BLaER1 treated with 17β-estradiol and CSF1 and Interleukin-3, amounts not matched to agents 10 nM and 100 nM (cell line): Measurements from ENCODE around the gene WNK4.

Source experiments
- H3K27ac ChIP-seq, 11 experiments: shearing (Covaris generic); formaldehyde crosslinking; 2 replicates each; pipeline ENCODE4 v1.8.1; 2022
- H3K27me3 ChIP-seq, 11 experiments: shearing (Covaris generic); formaldehyde crosslinking; 2 replicates each; pipeline ENCODE4 v1.8.1; 2022
- H3K36me3 ChIP-seq, 11 experiments: shearing (Covaris generic); formaldehyde crosslinking; 2 replicates each; pipeline ENCODE4 v1.8.1; 2022
- H3K4me1 ChIP-seq, 10 experiments: shearing (Covaris generic); formaldehyde crosslinking; 2 replicates each; pipeline ENCODE4 v1.8.1; 2022
- H3K4me2 ChIP-seq, 11 experiments: shearing (Covaris generic); formaldehyde crosslinking; 2 replicates each; pipeline ENCODE4 v1.8.1; 2022
- H3K4me3 ChIP-seq, 10 experiments: shearing (Covaris generic); formaldehyde crosslinking; 2 replicates each; pipeline ENCODE4 v1.8.1; 2022
- H3K9ac ChIP-seq, 11 experiments: shearing (Covaris generic); formaldehyde crosslinking; 2 replicates each; pipeline ENCODE4 v1.8.1; 2022
- H3K9me3 ChIP-seq, 11 experiments: shearing (Covaris generic); formaldehyde crosslinking; replicated peaks in 1 of 11; 2 replicates each; pipeline ENCODE4 v1.8.1; 2022
- H4K20me1 ChIP-seq, 11 experiments: shearing (Covaris generic); formaldehyde crosslinking; 2 replicates each; pipeline ENCODE4 v1.8.1; 2022
- Cebpa-rat ChIP-seq, 11 experiments: shearing (Covaris generic); IDR thresholded peaks; 2 replicates each; pipeline ENCODE4 v1.8.1; 2022

WNK4 gene

DNA sequence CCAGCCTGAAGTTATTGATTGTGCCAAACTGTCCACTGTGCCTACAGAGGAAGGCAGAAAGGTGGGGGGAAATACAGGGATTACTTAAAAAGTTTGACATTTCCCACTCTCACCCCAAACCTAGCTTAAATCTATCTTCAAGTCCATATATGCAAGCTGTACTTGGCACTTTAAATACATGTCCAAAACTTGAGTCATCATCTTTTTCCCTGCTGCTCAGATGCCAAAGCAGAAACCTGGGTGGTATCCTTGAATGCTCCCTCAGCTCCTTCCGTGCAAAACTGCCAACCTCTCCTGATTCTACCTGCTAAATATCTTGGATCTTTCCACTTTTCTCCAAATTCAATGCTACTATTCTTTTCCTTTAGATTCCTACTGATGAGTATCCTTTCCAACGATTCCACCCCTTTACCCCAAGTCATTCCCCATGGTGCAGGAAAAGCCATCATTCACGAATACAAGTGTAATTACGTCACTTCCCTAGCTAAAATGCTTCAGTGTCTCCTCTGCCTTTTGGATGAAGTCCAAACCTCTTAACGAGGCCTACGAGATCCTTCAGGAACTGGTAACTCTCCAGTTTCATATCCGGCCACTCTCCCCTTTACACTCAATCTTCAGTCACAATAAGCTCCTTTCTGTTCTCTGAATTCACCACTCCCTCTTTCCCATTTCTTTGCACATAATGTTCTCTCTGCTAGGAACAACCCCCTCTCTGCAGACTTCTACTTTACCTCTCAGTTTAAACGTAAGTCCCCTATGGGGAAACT is 34.4 kb downstream of the WNK4 start:
- TF ChIP-seq Cebpa-rat (IDR thresholded peaks at IDR 0.05): no peak
- Histone ChIP-seq H3K4me1 (no peaks in the 10 kb centered on the region), H3K36me3 (peaks cover 96 to 100% (median 100%) of the 10 kb centered on the region in 11 experiments), H3K4me3 (no peak overlapping the region), H3K9me3 (no peaks in the 10 kb centered on the region), H3K27me3 (no peaks in the 10 kb centered on the region), H3K27ac (no peak overlapping the region), H3K4me2 (no peak overlapping the region), H4K20me1 (peaks cover 0 to 32% (median 0%) of the 10 kb centered on the region in 11 experiments; a peak in 11 of 22 replicates), H3K9ac (no peak overlapping the region)

DNA sequence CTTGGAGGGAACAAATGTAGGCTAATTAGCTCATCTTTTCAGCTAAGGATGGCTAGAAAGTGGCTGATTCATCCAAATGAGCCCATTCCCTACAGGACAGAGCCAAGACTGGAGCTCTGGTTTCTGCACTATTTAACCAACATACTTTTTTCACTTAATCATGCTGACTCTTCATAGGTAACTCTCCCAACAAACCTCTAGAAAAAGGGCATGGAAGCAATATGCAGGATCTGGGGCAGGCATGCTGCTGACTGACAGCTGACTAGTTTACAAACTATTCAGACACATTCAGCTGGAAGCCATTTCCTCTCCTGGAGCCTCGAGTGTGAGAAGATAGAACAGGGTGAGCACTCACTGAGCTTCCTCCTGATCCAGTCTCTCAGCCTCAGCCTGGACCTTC is 37.5 kb downstream of the WNK4 start:
- peaks cover 0 to 39% (median 7%) of the 10 kb centered on the region in 11 experiments; a peak in 13 of 22 replicates for H4K20me1 ChIP-seq
- H3K4me2 ChIP-seq: no peak overlapping the region
- H3K9me3 ChIP-seq: no peaks in the 10 kb centered on the region
- H3K4me3 ChIP-seq: no peak overlapping the region
- peaks cover 93 to 100% (median 100%) of the 10 kb centered on the region in 11 experiments for H3K36me3 ChIP-seq
- H3K27me3 ChIP-seq: no peaks in the 10 kb centered on the region
- no peak overlapping the region for H3K9ac ChIP-seq
- no peak for TF ChIP-seq Cebpa-rat (IDR thresholded peaks at IDR 0.05)
- H3K4me1 ChIP-seq: peaks cover 5 to 15% (median 8%) of the 10 kb centered on the region in 10 experiments
- no peak overlapping the region for H3K27ac ChIP-seq

DNA sequence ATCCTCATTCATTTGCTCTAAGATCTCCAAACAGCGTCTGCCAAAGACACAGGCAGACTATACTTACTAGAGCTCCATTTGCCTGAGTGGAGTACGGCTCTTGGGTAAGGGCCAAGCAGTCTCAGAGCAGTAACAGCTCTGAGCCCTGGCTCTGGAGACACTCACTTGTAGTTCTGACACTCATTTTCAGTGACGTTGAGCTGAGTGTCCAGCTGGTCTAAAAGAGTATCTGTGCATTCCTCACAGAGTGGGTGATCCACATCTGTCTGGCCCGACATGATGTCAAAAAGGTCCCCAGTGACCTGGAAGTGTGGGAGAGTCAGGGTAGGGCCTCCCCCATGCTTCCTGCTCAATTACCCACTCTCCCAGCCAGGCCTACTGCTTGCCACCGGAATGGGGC is 38.0 kb downstream of the WNK4 start:
- Histone ChIP-seq H3K9ac (no peak overlapping the region), H3K4me2 (no peak overlapping the region), H3K4me3 (no peak overlapping the region), H4K20me1 (peaks cover 0 to 39% (median 7%) of the 10 kb centered on the region in 11 experiments; a peak in 13 of 22 replicates), H3K4me1 (peaks cover 11 to 20% (median 13%) of the 10 kb centered on the region in 10 experiments), H3K9me3 (no peaks in the 10 kb centered on the region), H3K36me3 (peaks cover 88 to 98% (median 95%) of the 10 kb centered on the region in 11 experiments), H3K27ac (no peak overlapping the region), H3K27me3 (no peaks in the 10 kb centered on the region)
- no peak for TF ChIP-seq Cebpa-rat (IDR thresholded peaks at IDR 0.05)

GRCh38 chr17:42819939-42820535 is 39.6 kb downstream of the WNK4 start:
- H4K20me1 ChIP-seq: peaks cover 0 to 32% (median 7%) of the 10 kb centered on the region in 11 experiments; a peak in 13 of 22 replicates
- H3K4me1 ChIP-seq: peaks cover 18 to 26% (median 21%) of the 10 kb centered on the region in 10 experiments
- no peak overlapping the region for H3K27ac ChIP-seq
- H3K4me2 ChIP-seq: no peak overlapping the region
- no peaks in the 10 kb centered on the region for H3K9me3 ChIP-seq
- H3K4me3 ChIP-seq: no peak overlapping the region
- peaks cover 71 to 82% (median 78%) of the 10 kb centered on the region in 11 experiments for H3K36me3 ChIP-seq
- H3K9ac ChIP-seq: no peak overlapping the region; a peak in 1 of 22 replicates
- no peak for TF ChIP-seq Cebpa-rat (IDR thresholded peaks at IDR 0.05)
- no peaks in the 10 kb centered on the region for H3K27me3 ChIP-seq

GRCh38 chr17:42821176-42821575 is 40.8 kb downstream of the WNK4 start:
- Histone ChIP-seq H3K9ac (peak overlapping the region in 2 of 11 experiments; percentile 14 to 35; a peak in 2 of 22 replicates), H3K4me2 (no peak overlapping the region), H4K20me1 (peaks cover 0 to 25% (median 7%) of the 10 kb centered on the region in 11 experiments; a peak in 12 of 22 replicates), H3K27ac (no peak overlapping the region), H3K36me3 (peaks cover 60 to 70% (median 67%) of the 10 kb centered on the region in 11 experiments), H3K4me1 (peaks cover 18 to 28% (median 22%) of the 10 kb centered on the region in 10 experiments), H3K27me3 (no peaks in the 10 kb centered on the region), H3K9me3 (no peaks in the 10 kb centered on the region), H3K4me3 (no peak overlapping the region)
- TF ChIP-seq Cebpa-rat (IDR thresholded peaks at IDR 0.05): no peak

DNA sequence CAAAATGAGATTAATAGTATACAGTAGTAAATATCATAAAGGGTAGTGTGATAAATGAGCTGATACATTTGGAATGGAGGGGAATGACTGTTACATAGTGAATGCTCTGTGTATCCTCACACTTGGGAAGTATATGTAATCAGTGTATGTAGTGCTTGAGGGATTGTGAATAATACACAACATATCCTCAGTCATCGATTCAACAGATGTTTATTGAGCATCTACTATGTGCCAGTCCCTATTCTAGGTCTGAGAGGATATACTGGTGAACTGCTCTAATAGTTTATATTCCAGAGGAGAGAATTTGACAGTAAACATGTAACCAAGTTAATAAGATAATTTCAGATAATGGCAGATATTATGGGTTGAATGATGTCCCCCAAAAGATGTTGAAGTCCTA is 47.1 kb downstream of the WNK4 start:
- peaks cover 0 to 7% (median 4%) of the 10 kb centered on the region in 11 experiments; a peak in 15 of 22 replicates for H3K36me3 ChIP-seq
- H4K20me1 ChIP-seq: peaks cover 0 to 4% (median 0%) of the 10 kb centered on the region in 11 experiments; a peak in 2 of 22 replicates
- no peak for TF ChIP-seq Cebpa-rat (IDR thresholded peaks at IDR 0.05)
- H3K9me3 ChIP-seq: no peaks in the 10 kb centered on the region
- no peak overlapping the region for H3K4me3 ChIP-seq
- H3K9ac ChIP-seq: no peak overlapping the region
- H3K4me1 ChIP-seq: peaks cover 23 to 27% (median 26%) of the 10 kb centered on the region in 10 experiments
- no peaks in the 10 kb centered on the region for H3K27me3 ChIP-seq
- H3K27ac ChIP-seq: no peak overlapping the region
- H3K4me2 ChIP-seq: no peak overlapping the region

GRCh38 chr17:42830971-42831370 is 50.6 kb downstream of the WNK4 start:
- H3K27me3 ChIP-seq: no peaks in the 10 kb centered on the region
- peaks cover 13 to 18% (median 15%) of the 10 kb centered on the region in 11 experiments for H3K36me3 ChIP-seq
- H3K27ac ChIP-seq: no peak overlapping the region
- TF ChIP-seq Cebpa-rat (IDR thresholded peaks at IDR 0.05): no peak
- H4K20me1 ChIP-seq: peaks cover 0 to 23% (median 12%) of the 10 kb centered on the region in 11 experiments; a peak in 12 of 22 replicates
- H3K4me2 ChIP-seq: no peak overlapping the region
- H3K4me3 ChIP-seq: no peak overlapping the region
- no peaks in the 10 kb centered on the region for H3K9me3 ChIP-seq
- peaks cover 28 to 31% (median 29%) of the 10 kb centered on the region in 10 experiments for H3K4me1 ChIP-seq
- no peak overlapping the region for H3K9ac ChIP-seq

- Histone ChIP-seq H3K36me3 (peaks cover 27 to 32% (median 29%) of the 10 kb centered on the region in 11 experiments), H3K9ac (peak overlapping the region; percentile 90 to 99 (median 95)), H3K9me3 (no peaks in the 10 kb centered on the region), H3K4me3 (peak overlapping the region; percentile 78 to 99 (median 89)), H3K27me3 (no peaks in the 10 kb centered on the region), H3K4me2 (peak overlapping the region; percentile 79 to 98 (median 92)), H4K20me1 (peaks cover 0 to 37% (median 26%) of the 10 kb centered on the region in 11 experiments; a peak in 15 of 22 replicates), H3K27ac (peak overlapping the region; percentile 84 to 98 (median 95)), H3K4me1 (peaks cover 26 to 36% (median 31%) of the 10 kb centered on the region in 10 experiments)
- no peak for TF ChIP-seq Cebpa-rat (IDR thresholded peaks at IDR 0.05)
Observed at GRCh38 chr17:42832213-42832933, 52.0 kb downstream of the WNK4 start.
